Neural cell (in vitro differentiated cells): ENCODE data around the gene FOXP2. TPM values are rescaled to one million over a fixed set of nuclear protein-coding genes. Genes with fewer than 3 reads are reported as not detected.

Experiments used
- H2AFZ ChIP-seq: fragments of 200-600, 300-800 bp; sonication (generic), shearing (Covaris generic); 2 replicates; pipeline ENCODE4 v1.6.0; 2014; ENCODE audit warnings: low read depth, mild to moderate bottlenecking, antibody characterized with exemption, low read length, moderate library complexity
- H3F3A ChIP-seq: fragments of 200-600 bp; shearing (Covaris generic); 2 replicates; pipeline ENCODE4 v1.6.1; 2016; ENCODE audit warnings: mild to moderate bottlenecking, moderate library complexity, mixed read lengths, antibody characterized with exemption, low read length; ENCODE audit not compliant: insufficient read depth, poor library complexity, severe bottlenecking
- H3K27ac ChIP-seq: fragments of 200-600, 300-800 bp; sonication (generic), shearing (Covaris generic); 2 replicates; pipeline ENCODE4 v1.5.1; 2014; ENCODE audit warnings: mild to moderate bottlenecking, low read length, moderate library complexity
- H3K27me3 ChIP-seq: fragments of 300-800, 200-600 bp; sonication (generic), shearing (Covaris generic); 2 replicates; pipeline ENCODE4 v1.6.0; 2014; ENCODE audit warnings: mild to moderate bottlenecking, low read depth, low read length, moderate library complexity; ENCODE audit not compliant: insufficient read depth
- H3K36me3 ChIP-seq: fragments of 300-800, 200-600 bp; sonication (generic), shearing (Covaris generic); 2 replicates; pipeline ENCODE4 v1.5.1; 2014; ENCODE audit warnings: mild to moderate bottlenecking, antibody characterized with exemption, low read length, moderate library complexity; ENCODE audit not compliant: insufficient read depth
- H3K4me2 ChIP-seq: fragments of 300-800, 200-600 bp; sonication (generic), shearing (Covaris generic); 2 replicates; pipeline ENCODE4 v1.6.0; 2014; ENCODE audit warnings: mild to moderate bottlenecking, low read length
- H3K4me3 ChIP-seq: fragments of 300-800, 200-600 bp; sonication (generic), shearing (Covaris generic); 2 replicates; pipeline ENCODE4 v1.5.1; 2014; ENCODE audit warnings: mild to moderate bottlenecking, low read length, moderate library complexity
- H3K79me2 ChIP-seq: fragments of 200-600 bp; shearing (Covaris generic); replicated peaks from 2 replicates; pipeline ENCODE4 v1.6.0; 2014; ENCODE audit warnings: mild to moderate bottlenecking, low read length, moderate library complexity; ENCODE audit not compliant: insufficient read depth
- H3K9ac ChIP-seq: fragments of 300-800, 200-600 bp; sonication (generic), shearing (Covaris generic); 2 replicates; pipeline ENCODE4 v1.6.1; 2016; ENCODE audit warnings: mild to moderate bottlenecking, low read length, mixed read lengths
- H3K9me2 ChIP-seq: fragments of 200-600 bp; shearing (Covaris generic); 2 replicates; pipeline ENCODE4 v1.6.1; 2016; ENCODE audit warnings: mild to moderate bottlenecking, low read length, mixed read lengths; ENCODE audit not compliant: insufficient read depth
- H3K9me3 ChIP-seq: fragments of 200-600, 300-800 bp; sonication (generic), shearing (Covaris generic); 2 replicates; pipeline ENCODE4 v1.6.1; 2016; ENCODE audit warnings: mild to moderate bottlenecking, mixed run types, low read length, moderate library complexity, mixed read lengths
- H4K20me1 ChIP-seq: fragments of 200-600 bp; shearing (Covaris generic); 2 replicates; pipeline ENCODE4 v1.6.1; 2016; ENCODE audit warnings: mild to moderate bottlenecking, mixed run types; ENCODE audit not compliant: insufficient read depth
- EP300 ChIP-seq: fragments of 450-650 bp; conservative IDR thresholded peaks from 2 replicates; pipeline ENCODE4 v1.6.1; 2014; ENCODE audit warnings: antibody characterized with exemption, mild to moderate bottlenecking, moderate library complexity; ENCODE audit not compliant: poor library complexity, severe bottlenecking
- EZH2 ChIP-seq: fragments of 200-600, 300-800 bp; shearing (Covaris generic), sonication (generic); IDR thresholded peaks from 2 replicates; pipeline ENCODE4 v1.6.1; 2014; ENCODE audit warnings: antibody characterized with exemption, low read length, borderline replicate concordance, mild to moderate bottlenecking; ENCODE audit not compliant: insufficient read depth, poor library complexity, severe bottlenecking
- MXI1 ChIP-seq: fragments of 450-650 bp; conservative IDR thresholded peaks from 2 replicates; pipeline ENCODE4 v1.6.1; 2014; ENCODE audit warnings: antibody characterized with exemption, mild to moderate bottlenecking; ENCODE audit not compliant: poor library complexity, severe bottlenecking
- POLR2AphosphoS5 ChIP-seq: IDR thresholded peaks from 2 replicates; pipeline ENCODE4 v1.6.1; 2012
- RAD21 ChIP-seq: fragments of 450-650 bp; conservative IDR thresholded peaks from 2 replicates; pipeline ENCODE4 v1.6.1; 2014; ENCODE audit warnings: antibody characterized with exemption, mild to moderate bottlenecking, moderate library complexity
- SMC3 ChIP-seq: fragments of 450-650 bp; conservative IDR thresholded peaks from 2 replicates; pipeline ENCODE4 v1.6.1; 2014; ENCODE audit warnings: antibody characterized with exemption, mild to moderate bottlenecking, moderate library complexity; ENCODE audit not compliant: poor library complexity
- TAF1 ChIP-seq: IDR thresholded peaks from 2 replicates; pipeline ENCODE4 v1.6.1; 2012; ENCODE audit warnings: low read depth
- polyA plus RNA-seq: library from polyadenylated mRNA; depleted of rRNA; stranded (reverse); fragments of >200 nt; gene quantifications from 2 replicates; pipeline ENCODE4 v1.2.3, GENCODE V29; 2014
- TF ChIP-seq, protein P1 (sequence below): fragments of 450-650 bp; IDR thresholded peaks from 2 replicates; pipeline ENCODE4 v1.5.1; 2014; ENCODE audit warnings: antibody characterized with exemption, mild to moderate bottlenecking, moderate library complexity; ENCODE audit not compliant: poor library complexity, severe bottlenecking
- TF ChIP-seq, protein P2 (sequence below): IDR thresholded peaks from 2 replicates; pipeline ENCODE4 v1.6.1; 2012; ENCODE audit warnings: borderline replicate concordance

FOXP2 gene
- polyA plus RNA-seq, 1 donor from 2014 or later = 51.3 TPM

DNA sequence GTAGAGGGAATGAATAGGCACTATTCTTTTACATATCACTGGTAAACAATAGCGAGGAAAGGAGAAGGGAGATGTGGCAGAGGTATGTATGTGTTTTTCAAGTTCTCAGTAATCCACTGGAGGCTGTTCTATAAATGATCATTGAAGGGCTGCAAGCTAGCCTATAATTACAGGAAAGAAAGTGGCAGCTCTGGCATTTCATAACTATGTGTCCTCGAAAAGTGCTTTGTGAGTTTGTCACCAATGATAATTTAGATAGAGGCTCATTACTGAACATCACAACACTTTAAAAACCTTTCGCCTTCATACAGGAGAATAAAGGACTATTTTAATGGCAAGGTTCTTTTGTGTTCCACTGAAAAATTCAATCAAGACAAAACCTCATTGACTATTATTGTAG lies 235.1 kb downstream of the FOXP2 start:
- Histone ChIP-seq H3K27ac (peak overlapping the region; percentile 13), H3K36me3 (no peaks in the 10 kb centered on the region), H4K20me1 (no peaks in the 10 kb centered on the region), H3K4me2 (no peak overlapping the region), H3K4me3 (no peak overlapping the region), H2AFZ (no peak overlapping the region), H3K9ac (no peak overlapping the region), H3K27me3 (no peaks in the 10 kb centered on the region), H3K79me2 (no peaks in the 10 kb centered on the region), H3K9me3 (no peaks in the 10 kb centered on the region), H3F3A (peaks cover 8% of the 10 kb centered on the region), H3K9me2 (no peaks in the 10 kb centered on the region)
- TF ChIP-seq, protein P1, sequence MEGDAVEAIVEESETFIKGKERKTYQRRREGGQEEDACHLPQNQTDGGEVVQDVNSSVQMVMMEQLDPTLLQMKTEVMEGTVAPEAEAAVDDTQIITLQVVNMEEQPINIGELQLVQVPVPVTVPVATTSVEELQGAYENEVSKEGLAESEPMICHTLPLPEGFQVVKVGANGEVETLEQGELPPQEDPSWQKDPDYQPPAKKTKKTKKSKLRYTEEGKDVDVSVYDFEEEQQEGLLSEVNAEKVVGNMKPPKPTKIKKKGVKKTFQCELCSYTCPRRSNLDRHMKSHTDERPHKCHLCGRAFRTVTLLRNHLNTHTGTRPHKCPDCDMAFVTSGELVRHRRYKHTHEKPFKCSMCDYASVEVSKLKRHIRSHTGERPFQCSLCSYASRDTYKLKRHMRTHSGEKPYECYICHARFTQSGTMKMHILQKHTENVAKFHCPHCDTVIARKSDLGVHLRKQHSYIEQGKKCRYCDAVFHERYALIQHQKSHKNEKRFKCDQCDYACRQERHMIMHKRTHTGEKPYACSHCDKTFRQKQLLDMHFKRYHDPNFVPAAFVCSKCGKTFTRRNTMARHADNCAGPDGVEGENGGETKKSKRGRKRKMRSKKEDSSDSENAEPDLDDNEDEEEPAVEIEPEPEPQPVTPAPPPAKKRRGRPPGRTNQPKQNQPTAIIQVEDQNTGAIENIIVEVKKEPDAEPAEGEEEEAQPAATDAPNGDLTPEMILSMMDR = no peak
- TF ChIP-seq EP300 (peak; percentile 33), MXI1 (no peak), SMC3 (no peak), POLR2AphosphoS5 (peak; percentile 78), EZH2 (no peak), TAF1 (no peak), RAD21 (no peak)
- TF ChIP-seq, protein P2, sequence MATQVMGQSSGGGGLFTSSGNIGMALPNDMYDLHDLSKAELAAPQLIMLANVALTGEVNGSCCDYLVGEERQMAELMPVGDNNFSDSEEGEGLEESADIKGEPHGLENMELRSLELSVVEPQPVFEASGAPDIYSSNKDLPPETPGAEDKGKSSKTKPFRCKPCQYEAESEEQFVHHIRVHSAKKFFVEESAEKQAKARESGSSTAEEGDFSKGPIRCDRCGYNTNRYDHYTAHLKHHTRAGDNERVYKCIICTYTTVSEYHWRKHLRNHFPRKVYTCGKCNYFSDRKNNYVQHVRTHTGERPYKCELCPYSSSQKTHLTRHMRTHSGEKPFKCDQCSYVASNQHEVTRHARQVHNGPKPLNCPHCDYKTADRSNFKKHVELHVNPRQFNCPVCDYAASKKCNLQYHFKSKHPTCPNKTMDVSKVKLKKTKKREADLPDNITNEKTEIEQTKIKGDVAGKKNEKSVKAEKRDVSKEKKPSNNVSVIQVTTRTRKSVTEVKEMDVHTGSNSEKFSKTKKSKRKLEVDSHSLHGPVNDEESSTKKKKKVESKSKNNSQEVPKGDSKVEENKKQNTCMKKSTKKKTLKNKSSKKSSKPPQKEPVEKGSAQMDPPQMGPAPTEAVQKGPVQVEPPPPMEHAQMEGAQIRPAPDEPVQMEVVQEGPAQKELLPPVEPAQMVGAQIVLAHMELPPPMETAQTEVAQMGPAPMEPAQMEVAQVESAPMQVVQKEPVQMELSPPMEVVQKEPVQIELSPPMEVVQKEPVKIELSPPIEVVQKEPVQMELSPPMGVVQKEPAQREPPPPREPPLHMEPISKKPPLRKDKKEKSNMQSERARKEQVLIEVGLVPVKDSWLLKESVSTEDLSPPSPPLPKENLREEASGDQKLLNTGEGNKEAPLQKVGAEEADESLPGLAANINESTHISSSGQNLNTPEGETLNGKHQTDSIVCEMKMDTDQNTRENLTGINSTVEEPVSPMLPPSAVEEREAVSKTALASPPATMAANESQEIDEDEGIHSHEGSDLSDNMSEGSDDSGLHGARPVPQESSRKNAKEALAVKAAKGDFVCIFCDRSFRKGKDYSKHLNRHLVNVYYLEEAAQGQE = no peak

DNA sequence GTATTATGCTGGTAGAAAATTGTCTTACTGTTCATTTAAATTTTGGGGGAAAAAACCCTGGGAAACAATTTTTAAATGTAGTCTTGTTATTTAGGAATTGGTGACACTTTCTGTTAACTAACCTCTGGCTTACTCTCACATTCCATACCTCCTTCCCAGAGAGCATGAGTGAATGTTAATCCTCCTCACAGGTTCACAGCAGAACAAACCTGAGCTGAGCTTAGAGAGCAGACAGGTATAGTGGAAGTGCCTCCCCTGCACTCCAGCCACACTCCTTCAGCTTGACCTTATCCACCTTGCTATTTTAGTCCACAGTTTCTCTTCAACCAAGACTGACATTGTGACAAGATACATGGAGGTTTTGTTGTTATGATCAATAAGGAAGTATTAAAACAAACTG lies 235.9 kb downstream of the FOXP2 start:
- no peaks in the 10 kb centered on the region for H4K20me1 ChIP-seq
- no peak overlapping the region for H3K9ac ChIP-seq
- no peaks in the 10 kb centered on the region for H3K9me2 ChIP-seq
- H3K4me2 ChIP-seq = no peak overlapping the region
- H3K36me3 ChIP-seq = no peaks in the 10 kb centered on the region
- TF ChIP-seq, protein P2 = no peak
- no peak for TF ChIP-seq EZH2
- TF ChIP-seq RAD21 = no peak
- no peak for TF ChIP-seq POLR2AphosphoS5
- TF ChIP-seq, protein P1 = no peak
- no peak for TF ChIP-seq MXI1
- TF ChIP-seq EP300 = no peak
- no peak for TF ChIP-seq TAF1
- no peak for TF ChIP-seq SMC3
- H3K4me3 ChIP-seq = no peak overlapping the region
- H3F3A ChIP-seq = peaks cover 5% of the 10 kb centered on the region
- no peak overlapping the region for H2AFZ ChIP-seq
- no peaks in the 10 kb centered on the region for H3K79me2 ChIP-seq
- H3K9me3 ChIP-seq = no peaks in the 10 kb centered on the region
- H3K27ac ChIP-seq = no peak overlapping the region
- no peaks in the 10 kb centered on the region for H3K27me3 ChIP-seq
